ENCODE measurements around the gene ASB4. TPM values are rescaled to one million over a fixed set of nuclear protein-coding genes. Genes with fewer than 3 reads are reported as not detected.
A peak's percentile ranks its signal among the peaks of the same experiment; 100 is the strongest.

Gene ASB4
- total RNA-seq, 2 experiments from 2014 or later: not detected

DNA sequence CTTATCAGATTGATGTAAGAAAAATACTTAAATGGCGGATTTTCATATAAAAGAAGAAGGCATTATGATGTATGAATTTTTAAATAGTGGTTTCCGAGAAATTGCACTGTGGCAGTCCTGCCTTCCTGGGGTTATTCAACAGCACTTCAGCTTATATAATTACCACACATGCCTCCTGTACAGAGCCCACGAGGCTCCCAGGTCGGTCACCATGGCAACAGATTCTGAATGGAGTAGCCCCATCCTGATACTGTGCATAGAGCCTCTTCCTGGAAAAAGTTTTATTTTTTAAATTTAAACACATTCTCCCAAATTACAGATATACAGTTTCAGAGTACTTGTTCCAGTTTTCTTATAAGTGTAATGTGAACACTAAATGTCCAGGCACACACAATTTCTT lies 15.9 kb upstream of the ASB4 start:
- intact Hi-C loops (cut with micrococcal nuclease): loop anchor here (10.0 kb wide), 3 partner anchors 75 to 955 kb away; partner anchors contain the start of genes PON3 and SGCE
- no peaks in the 10 kb centered on the region for H3K9me3 Mint-ChIP-seq
- H3K27ac Mint-ChIP-seq: no peak overlapping the region
- peaks cover 2% of the 10 kb centered on the region for H3K27me3 Mint-ChIP-seq
- DNase-seq: no peak
- no peak overlapping the region for H3K4me3 Mint-ChIP-seq
- peaks cover 11% of the 10 kb centered on the region for H3K4me1 Mint-ChIP-seq (ENCODE audit: low read depth)
- POLR2A ChIA-PET: no interaction called here
- no peaks in the 10 kb centered on the region for H3K36me3 Mint-ChIP-seq
- CTCF ChIA-PET: interaction anchor here (0.7 kb wide), 1 partner anchor 123 kb away, joined by 3 read pairs; no protein-coding TSS in a partner anchor

GRCh38 chr7:95470452-95470851 lies 15.3 kb upstream of the ASB4 start:
- H3K9me3 Mint-ChIP-seq: no peaks in the 10 kb centered on the region
- intact Hi-C loops (cut with micrococcal nuclease): loop anchor here (10.0 kb wide), 3 partner anchors 76 to 956 kb away; partner anchors contain the start of genes PON3 and SGCE
- H3K4me3 Mint-ChIP-seq: no peak overlapping the region
- H3K4me1 Mint-ChIP-seq (ENCODE audit: low read depth): peaks cover 11% of the 10 kb centered on the region
- H3K27me3 Mint-ChIP-seq: peaks cover 2% of the 10 kb centered on the region
- no peak overlapping the region for H3K27ac Mint-ChIP-seq
- POLR2A ChIA-PET: no interaction called here
- H3K36me3 Mint-ChIP-seq: no peaks in the 10 kb centered on the region
- CTCF ChIA-PET: interaction anchor here (0.7 kb wide), 1 partner anchor 123 kb away, joined by 3 read pairs; no protein-coding TSS in a partner anchor
- peak; percentile 24 for DNase-seq

DNA sequence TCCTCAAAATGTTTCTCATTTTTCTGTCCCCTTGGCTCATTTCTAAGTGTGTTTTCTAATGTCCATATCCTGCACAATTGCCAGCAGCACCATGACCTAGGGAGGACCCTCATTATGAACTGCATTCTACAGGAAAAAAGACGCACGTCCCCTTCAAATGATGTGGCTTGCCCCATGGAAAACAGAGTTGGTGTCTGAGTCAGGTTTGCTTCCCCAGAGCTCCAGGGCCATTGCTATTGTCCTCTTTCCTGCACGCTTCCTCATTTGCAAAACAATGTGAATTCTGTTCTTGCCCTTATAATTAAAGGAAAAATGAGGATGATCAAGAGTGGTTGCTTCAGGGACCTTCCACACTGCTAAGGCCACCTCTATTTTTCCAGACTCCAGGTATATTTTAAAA lies 14.7 kb upstream of the ASB4 start:
- H3K4me1 Mint-ChIP-seq (ENCODE audit: low read depth): peaks cover 11% of the 10 kb centered on the region
- H3K36me3 Mint-ChIP-seq: no peaks in the 10 kb centered on the region
- POLR2A ChIA-PET: no interaction called here
- intact Hi-C loops (cut with micrococcal nuclease): loop anchor here (10.0 kb wide), 3 partner anchors 76 to 956 kb away; partner anchors contain the start of genes PON3 and SGCE
- H3K4me3 Mint-ChIP-seq: no peak overlapping the region
- no peaks in the 10 kb centered on the region for H3K9me3 Mint-ChIP-seq
- H3K27me3 Mint-ChIP-seq: peaks cover 2% of the 10 kb centered on the region
- CTCF ChIA-PET: no interaction called here
- no peak for DNase-seq
- no peak overlapping the region for H3K27ac Mint-ChIP-seq

DNA sequence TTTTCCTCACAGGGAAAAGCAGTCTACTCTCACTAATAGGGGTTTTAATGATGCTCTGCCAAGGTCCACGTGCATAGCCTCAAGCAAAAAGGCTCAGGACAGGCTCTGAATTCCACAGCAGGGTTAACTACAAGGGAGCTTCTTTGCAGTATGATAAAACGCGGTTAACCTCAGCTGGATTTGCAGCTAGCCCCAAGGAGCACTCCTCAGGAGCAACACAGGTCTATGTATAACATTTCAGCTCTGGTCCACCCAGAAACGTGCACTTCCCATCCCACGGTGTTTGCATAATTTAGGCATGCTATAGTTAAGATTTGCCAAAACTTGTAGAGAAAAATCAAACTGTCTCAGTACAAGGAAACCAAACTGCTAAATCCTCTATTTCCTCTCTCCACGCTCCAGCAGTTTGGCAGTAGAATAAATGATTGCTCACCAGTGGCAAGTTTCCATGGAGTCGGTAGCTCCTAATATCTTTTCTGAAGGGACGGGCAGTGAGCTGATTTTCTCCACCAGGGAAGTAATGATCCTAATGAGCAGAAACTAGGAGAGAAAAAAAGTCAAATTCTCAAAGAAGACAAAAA lies 13.1 kb upstream of the ASB4 start:
- DNase-seq: no peak
- Mint-ChIP-seq H3K9me3 (no peaks in the 10 kb centered on the region), H3K4me1 (ENCODE audit: low read depth) (peaks cover 11% of the 10 kb centered on the region), H3K4me3 (no peak overlapping the region), H3K27ac (no peak overlapping the region), H3K27me3 (peaks cover under 1% of the 10 kb centered on the region), H3K36me3 (no peaks in the 10 kb centered on the region)
- intact Hi-C loops (cut with micrococcal nuclease): loop anchor here (10.0 kb wide), 3 partner anchors 78 to 958 kb away; partner anchors contain the start of genes PON3 and SGCE
- ChIA-PET CTCF (no interaction called here), POLR2A (no interaction called here)

DNA sequence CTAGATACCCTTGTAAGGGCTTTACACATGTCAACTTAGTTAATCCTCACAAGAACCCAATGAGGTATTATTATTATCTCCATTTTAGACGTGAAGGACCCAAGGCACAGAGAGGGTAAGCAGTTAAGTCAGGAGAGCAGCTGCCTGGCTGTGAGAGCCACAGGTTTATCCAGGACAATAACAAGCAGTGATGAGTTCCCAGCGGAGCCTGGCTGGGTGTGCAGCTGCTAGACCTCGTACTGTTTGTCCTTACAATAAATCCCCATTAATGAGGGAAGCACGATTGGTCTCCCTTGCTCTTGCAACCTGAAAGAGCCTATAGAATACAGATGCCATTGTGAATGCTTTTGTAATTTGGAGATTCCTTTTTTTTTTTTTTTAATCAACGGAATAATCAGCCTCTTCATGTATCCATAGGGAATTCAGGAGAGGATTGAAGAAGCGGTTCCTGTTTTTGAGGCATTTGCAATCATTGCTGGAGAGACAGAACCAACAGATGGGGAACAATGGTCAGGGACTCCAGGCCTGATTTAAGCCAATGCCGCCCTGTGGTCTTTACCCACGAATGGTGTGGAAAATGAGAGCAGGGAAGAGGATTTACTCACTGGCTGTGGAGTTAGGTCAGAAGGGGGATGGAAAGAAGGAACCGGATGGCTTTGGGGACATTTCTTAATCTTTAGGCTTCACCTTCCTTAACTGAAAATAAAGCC lies 12.3 kb upstream of the ASB4 start:
- DNase-seq: no peak
- Mint-ChIP-seq H3K27ac (no peak overlapping the region), H3K4me3 (no peak overlapping the region), H3K9me3 (no peaks in the 10 kb centered on the region), H3K4me1 (ENCODE audit: low read depth) (peaks cover 11% of the 10 kb centered on the region), H3K36me3 (no peaks in the 10 kb centered on the region), H3K27me3 (peaks cover 5% of the 10 kb centered on the region)
- POLR2A ChIA-PET: no interaction called here
- intact Hi-C loops (cut with micrococcal nuclease): loop anchor here (10.0 kb wide), 3 partner anchors 79 to 959 kb away; partner anchors contain the start of genes PON3 and SGCE
- CTCF ChIA-PET: no interaction called here

DNA sequence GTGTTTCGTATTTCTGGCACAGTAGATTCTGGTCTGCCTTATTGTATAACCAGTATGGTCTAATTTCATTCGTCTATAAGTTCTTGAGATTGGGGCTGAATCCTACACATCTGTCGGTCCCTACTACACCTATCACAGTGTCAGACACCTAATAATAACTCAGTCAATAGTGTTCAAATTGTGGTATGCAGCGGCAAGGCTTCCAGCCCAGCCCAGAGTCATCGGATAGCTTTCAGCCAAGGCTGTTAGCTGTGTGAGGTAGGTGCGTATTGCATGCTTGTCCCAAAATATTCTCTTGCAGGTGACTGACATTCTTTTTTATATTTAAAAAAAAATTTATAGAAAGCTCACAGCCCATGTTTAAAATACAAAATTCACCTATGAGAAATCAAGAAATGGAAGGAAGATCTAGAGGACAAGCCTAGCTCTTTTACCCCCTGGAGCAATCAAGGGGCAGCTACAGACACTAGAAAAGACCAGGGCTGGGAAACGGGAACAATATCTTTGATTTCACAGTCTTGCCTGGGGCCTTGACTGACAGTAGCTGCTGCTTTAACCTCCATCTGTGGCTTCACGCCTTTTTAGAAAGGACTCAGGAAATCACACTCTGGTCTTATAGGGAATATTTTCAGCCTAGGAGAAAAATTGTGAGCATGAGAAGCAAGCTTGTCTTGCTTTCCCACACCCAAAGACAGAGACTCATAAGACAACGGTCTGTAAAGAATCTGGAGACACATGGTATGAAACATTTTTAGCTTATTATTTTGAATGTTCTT lies 9.5 kb upstream of the ASB4 start:
- Mint-ChIP-seq H3K36me3 (no peaks in the 10 kb centered on the region), H3K27ac (no peak overlapping the region)
- POLR2A ChIA-PET: no interaction called here

GRCh38 chr7:95476904-95477594 lies 8.7 kb upstream of the ASB4 start:
- DNase-seq: peak; percentile 62
- H3K27me3 Mint-ChIP-seq: peaks cover 6% of the 10 kb centered on the region
- H3K36me3 Mint-ChIP-seq: no peaks in the 10 kb centered on the region
- H3K9me3 Mint-ChIP-seq: no peaks in the 10 kb centered on the region
- H3K27ac Mint-ChIP-seq: no peak overlapping the region
- no peak overlapping the region for H3K4me3 Mint-ChIP-seq
- no peaks in the 10 kb centered on the region for H3K4me1 Mint-ChIP-seq (ENCODE audit: low read depth)
- intact Hi-C loops (cut with micrococcal nuclease): loop anchor here (2.0 to 10.0 kb wide), 5 partner anchors 82 to 1028 kb away; partner anchors contain the start of genes PON3 and SGCE
- ChIA-PET POLR2A (interaction anchor here (0.6 kb wide), 1 partner anchor 20 kb away, joined by 3 read pairs; no protein-coding TSS in a partner anchor), CTCF (interaction anchor here (0.6 to 3.1 kb wide), 19 partner anchors 8 to 1031 kb away, joined by 3 to 52 read pairs (median 4); partner anchors contain the start of genes ASB4 and PON3)

More for the DNA sequence above, 9.5 kb upstream of the ASB4 start:
- H3K4me1 Mint-ChIP-seq (ENCODE audit: low read depth): no peaks in the 10 kb centered on the region
- no peak overlapping the region for H3K4me3 Mint-ChIP-seq
- CTCF ChIA-PET: interaction anchor here (0.7 to 3.1 kb wide), 19 partner anchors 8 to 1031 kb away, joined by 3 to 52 read pairs (median 4); partner anchors contain the start of genes ASB4 and PON3
- peaks cover 6% of the 10 kb centered on the region for H3K27me3 Mint-ChIP-seq
- intact Hi-C loops (cut with micrococcal nuclease): loop anchor here (2.0 to 10.0 kb wide), 5 partner anchors 81 to 1027 kb away; partner anchors contain the start of genes PON3 and SGCE
- H3K9me3 Mint-ChIP-seq: no peaks in the 10 kb centered on the region
- DNase-seq: no peak

GRCh38 chr7:95478272-95479037 lies 7.3 kb upstream of the ASB4 start:
- Mint-ChIP-seq H3K4me1 (ENCODE audit: low read depth) (no peaks in the 10 kb centered on the region), H3K36me3 (no peaks in the 10 kb centered on the region), H3K27me3 (peaks cover 10% of the 10 kb centered on the region), H3K4me3 (no peak overlapping the region), H3K9me3 (no peaks in the 10 kb centered on the region), H3K27ac (no peak overlapping the region)
- no peak for DNase-seq
- POLR2A ChIA-PET: no interaction called here
- CTCF ChIA-PET: interaction anchor here (1.0 to 3.1 kb wide), 3 partner anchors 11 to 1029 kb away, joined by 3 to 27 read pairs (median 8); no protein-coding TSS in a partner anchor
- intact Hi-C loops (cut with micrococcal nuclease): loop anchor here (5.0 to 10.0 kb wide), 4 partner anchors 84 to 964 kb away; partner anchors contain the start of genes PON3 and SGCE

DNA sequence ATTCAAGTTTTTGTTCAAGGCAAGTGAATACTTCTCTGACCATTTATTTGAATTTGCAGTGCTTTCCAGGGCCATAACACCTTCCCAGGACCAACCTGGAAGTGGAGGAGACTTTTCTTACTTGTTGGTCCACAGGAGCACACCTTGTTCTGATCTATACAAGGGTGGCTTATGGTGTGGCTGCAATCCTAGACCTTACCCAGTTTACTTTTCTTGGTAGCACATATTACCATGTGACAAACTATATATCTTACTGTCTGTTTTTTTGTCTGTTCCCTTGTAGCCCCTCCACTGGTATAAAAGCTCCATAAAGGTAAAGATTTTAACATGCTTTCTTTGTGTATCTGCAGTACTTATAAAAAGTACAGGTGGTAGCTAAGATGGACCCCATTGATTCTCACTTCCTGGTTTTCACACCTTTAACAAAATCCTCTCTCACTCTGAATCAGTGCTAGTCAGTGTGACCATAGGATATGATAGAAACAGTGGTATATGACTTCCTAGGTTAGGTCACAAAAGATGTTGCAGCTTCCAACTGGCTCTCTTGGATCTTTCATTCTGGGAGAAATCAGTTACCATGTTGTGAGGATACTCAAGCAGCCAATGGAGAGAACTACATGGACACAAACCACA lies 5.6 kb upstream of the ASB4 start:
- POLR2A ChIA-PET: interaction anchor here (0.6 kb wide), 1 partner anchor 141 kb away, joined by 4 read pairs; no protein-coding TSS in a partner anchor
- intact Hi-C loops (cut with micrococcal nuclease): loop anchor here (5.0 to 10.0 kb wide), 4 partner anchors 85 to 965 kb away; partner anchors contain the start of genes PON3 and SGCE

More for the DNA sequence above, 5.6 kb upstream of the ASB4 start:
- Mint-ChIP-seq H3K4me3 (no peak overlapping the region), H3K27ac (no peak overlapping the region), H3K27me3 (peaks cover 12% of the 10 kb centered on the region), H3K4me1 (ENCODE audit: low read depth) (no peaks in the 10 kb centered on the region), H3K36me3 (no peaks in the 10 kb centered on the region), H3K9me3 (no peaks in the 10 kb centered on the region)
- CTCF ChIA-PET: interaction anchor here (0.9 to 1.5 kb wide), 2 partner anchors 10 to 210 kb away, joined by 3 read pairs; no protein-coding TSS in a partner anchor
- DNase-seq: no peak
